ENCODE results near the gene GPS1.

- TF ChIP-seq POLR2AphosphoS5 (IDR thresholded peaks at IDR 0.05; ENCODE audit: low read depth) (no peak), CTCF (conservative IDR thresholded peaks at IDR 0.05; ENCODE audit: low read depth in 2 of 2) (no peak), EZH2phosphoT487 (IDR thresholded peaks at IDR 0.05; ENCODE audit: unreplicated experiment) (no peak), EZH2 (IDR thresholded peaks at IDR 0.05; ENCODE audit: low read depth, unreplicated experiment) (no peak), JUNB (IDR thresholded peaks at IDR 0.05; ENCODE audit: unreplicated experiment) (no peak)
- TF ChIP-seq, protein P1, sequence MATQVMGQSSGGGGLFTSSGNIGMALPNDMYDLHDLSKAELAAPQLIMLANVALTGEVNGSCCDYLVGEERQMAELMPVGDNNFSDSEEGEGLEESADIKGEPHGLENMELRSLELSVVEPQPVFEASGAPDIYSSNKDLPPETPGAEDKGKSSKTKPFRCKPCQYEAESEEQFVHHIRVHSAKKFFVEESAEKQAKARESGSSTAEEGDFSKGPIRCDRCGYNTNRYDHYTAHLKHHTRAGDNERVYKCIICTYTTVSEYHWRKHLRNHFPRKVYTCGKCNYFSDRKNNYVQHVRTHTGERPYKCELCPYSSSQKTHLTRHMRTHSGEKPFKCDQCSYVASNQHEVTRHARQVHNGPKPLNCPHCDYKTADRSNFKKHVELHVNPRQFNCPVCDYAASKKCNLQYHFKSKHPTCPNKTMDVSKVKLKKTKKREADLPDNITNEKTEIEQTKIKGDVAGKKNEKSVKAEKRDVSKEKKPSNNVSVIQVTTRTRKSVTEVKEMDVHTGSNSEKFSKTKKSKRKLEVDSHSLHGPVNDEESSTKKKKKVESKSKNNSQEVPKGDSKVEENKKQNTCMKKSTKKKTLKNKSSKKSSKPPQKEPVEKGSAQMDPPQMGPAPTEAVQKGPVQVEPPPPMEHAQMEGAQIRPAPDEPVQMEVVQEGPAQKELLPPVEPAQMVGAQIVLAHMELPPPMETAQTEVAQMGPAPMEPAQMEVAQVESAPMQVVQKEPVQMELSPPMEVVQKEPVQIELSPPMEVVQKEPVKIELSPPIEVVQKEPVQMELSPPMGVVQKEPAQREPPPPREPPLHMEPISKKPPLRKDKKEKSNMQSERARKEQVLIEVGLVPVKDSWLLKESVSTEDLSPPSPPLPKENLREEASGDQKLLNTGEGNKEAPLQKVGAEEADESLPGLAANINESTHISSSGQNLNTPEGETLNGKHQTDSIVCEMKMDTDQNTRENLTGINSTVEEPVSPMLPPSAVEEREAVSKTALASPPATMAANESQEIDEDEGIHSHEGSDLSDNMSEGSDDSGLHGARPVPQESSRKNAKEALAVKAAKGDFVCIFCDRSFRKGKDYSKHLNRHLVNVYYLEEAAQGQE (IDR thresholded peaks at IDR 0.05; ENCODE audit: unreplicated experiment), result no peak
These were observed 9.6 kb downstream of the GPS1 start for GRCh38 chr17:82061047-82061925.
